H1 (cell line): ENCODE measurements around the gene KNCN. TPM values are rescaled to one million over a fixed set of nuclear protein-coding genes. Genes with fewer than 3 reads are reported as not detected.

ENCODE experiments used
- CTCF ChIA-PET: fragments of 300-600 bp; sonication (Branson Sonifier 250); formaldehyde crosslinking; loops from one replicate; lab custom pipeline; 2021; ENCODE audit not compliant: partially characterized antibody; lab: Charles Lee
- POLR2A ChIA-PET: fragments of 300-600 bp; sonication (Branson Sonifier 250); formaldehyde crosslinking; loops from one replicate; lab custom pipeline; 2021; ENCODE audit warnings: inconsistent platforms; ENCODE audit not compliant: partially characterized antibody; lab: Charles Lee
- DNase-seq, 2 experiments: peaks; one replicate each; pipeline versions ENCODE4 v3.0.0 to v3.0.0-alpha.2; 2010 to 2022; ENCODE audit warnings: low spot score in 2 of 2, low read depth in 1 of 2, mixed read lengths in 1 of 2
- FAIRE-seq: peaks from 2 replicates; lab custom pipeline; 2011; peaks lifted over from hg19 to GRCh38; lab: Jason Lieb, UNC
- H2AFZ ChIP-seq: 2 replicates; pipeline ENCODE4 v1.8.1; 2012; ENCODE audit warnings: low read length, inconsistent platforms
- H2AK5ac ChIP-seq: 2 replicates; pipeline ENCODE4 v1.6.1; 2013; ENCODE audit warnings: low read depth, low read length
- H2BK120ac ChIP-seq: replicated peaks from 2 replicates; pipeline ENCODE3; 2013; ENCODE audit warnings: low read depth, low read length, inconsistent platforms
- H2BK12ac ChIP-seq: 2 replicates; pipeline ENCODE4 v1.6.1; 2013; ENCODE audit warnings: low read depth, low read length
- H2BK15ac ChIP-seq: 2 replicates; pipeline ENCODE4 v1.6.1; 2013; ENCODE audit warnings: low read length
- H2BK20ac ChIP-seq: 2 replicates; pipeline ENCODE4 v1.6.1; 2013; ENCODE audit warnings: low read length
- H2BK5ac ChIP-seq: 2 replicates; pipeline ENCODE4 v1.6.1; 2013; ENCODE audit warnings: low read depth, low read length
- H3K14ac ChIP-seq: 2 replicates; pipeline ENCODE4 v1.6.1; 2013; ENCODE audit warnings: inconsistent platforms; ENCODE audit not compliant: insufficient read length
- H3K18ac ChIP-seq: 2 replicates; pipeline ENCODE4 v1.6.1; 2013; ENCODE audit warnings: low read length; ENCODE audit errors: extremely low read depth
- H3K23ac ChIP-seq: 2 replicates; pipeline ENCODE4 v1.6.1; 2013; ENCODE audit warnings: inconsistent platforms; ENCODE audit not compliant: insufficient read length
- H3K23me2 ChIP-seq: 2 replicates; pipeline ENCODE4 v1.6.1; 2013; ENCODE audit warnings: low read depth, low read length
- H3K27ac ChIP-seq: 2 replicates; pipeline ENCODE4 v1.6.1; 2011; ENCODE audit warnings: low read depth, low read length, inconsistent platforms
- H3K27me3 ChIP-seq, 4 experiments: replicated peaks in 1 of 4; 1 replicate in 1 of 4; 2 replicates in 3 of 4; pipeline versions ENCODE4 v1.6.1 to v1.8.1; 2011 to 2013; ENCODE audit warnings: low read length in 3 of 4, mild to moderate bottlenecking in 3 of 4, inconsistent platforms in 2 of 4, mixed read lengths in 2 of 4, moderate library complexity in 1 of 4; ENCODE audit not compliant: control insufficient read depth in 3 of 4, insufficient read depth in 3 of 4; ENCODE audit errors: extremely low read depth in 1 of 4
- H3K36me3 ChIP-seq, 4 experiments: 2 replicates each; pipeline versions ENCODE4 v1.6.1 to v1.8.1; 2011 to 2013; ENCODE audit warnings: mild to moderate bottlenecking in 4 of 4, low read length in 3 of 4, moderate library complexity in 2 of 4, control low read depth in 1 of 4, inconsistent platforms in 1 of 4; ENCODE audit not compliant: insufficient read depth in 4 of 4, control insufficient read depth in 2 of 4
- H3K4ac ChIP-seq: replicated peaks from 2 replicates; pipeline ENCODE3; 2013; ENCODE audit warnings: low read length, low read depth, mixed read lengths, inconsistent platforms; ENCODE audit not compliant: insufficient read length
- H3K4me1 ChIP-seq, 4 experiments: replicated peaks in 1 of 4; 1 replicate in 1 of 4; 2 replicates in 3 of 4; pipeline versions ENCODE4 v1.6.1 to v1.8.1; 2011 to 2013; ENCODE audit warnings: low read length in 3 of 4, inconsistent platforms in 2 of 4, mixed read lengths in 1 of 4; ENCODE audit not compliant: insufficient read depth in 4 of 4, control insufficient read depth in 3 of 4
- H3K4me2 ChIP-seq, 2 experiments: 2 replicates each; pipeline versions ENCODE4 v1.6.1 to v1.8.1; 2011 to 2013; ENCODE audit warnings: low read depth in 2 of 2, low read length in 2 of 2, control low read depth in 1 of 2, inconsistent platforms in 1 of 2, mild to moderate bottlenecking in 1 of 2; ENCODE audit not compliant: insufficient read depth in 1 of 2
- H3K4me3 ChIP-seq, 4 experiments: fragments of 200-600, 300-600 bp in 1 of 4; sonication (generic), shearing (Covaris generic), sonication (Bioruptor Twin) in 1 of 4; 2 replicates each; pipeline versions ENCODE4 v1.5.1 to v1.8.1; 2011 to 2016; ENCODE audit warnings: low read length in 4 of 4, low read depth in 3 of 4, control low read depth in 2 of 4, inconsistent platforms in 2 of 4, mild to moderate bottlenecking in 2 of 4, mixed read lengths in 1 of 4, moderate library complexity in 1 of 4; ENCODE audit not compliant: insufficient read depth in 2 of 4; ENCODE audit errors: extremely low read depth in 1 of 4
- H3K56ac ChIP-seq: replicated peaks from 2 replicates; pipeline ENCODE3; 2013; ENCODE audit warnings: low read depth, mild to moderate bottlenecking, mixed read lengths, low read length, inconsistent platforms; ENCODE audit not compliant: insufficient read length
- H3K79me1 ChIP-seq: 2 replicates; pipeline ENCODE4 v1.6.1; 2013; ENCODE audit warnings: low read depth, low read length, control low read depth
- H3K79me2 ChIP-seq, 2 experiments: 2 replicates each; pipeline versions ENCODE4 v1.6.1 to v1.8.1; 2012 to 2013; ENCODE audit warnings: low read length in 2 of 2, mild to moderate bottlenecking in 2 of 2, inconsistent platforms in 1 of 2; ENCODE audit not compliant: insufficient read depth in 2 of 2, control insufficient read depth in 1 of 2
- H3K9ac ChIP-seq, 4 experiments: replicated peaks in 1 of 4; 1 replicate in 1 of 4; 2 replicates in 3 of 4; pipeline versions ENCODE4 v1.6.1 to v1.8.1; 2011 to 2013; ENCODE audit warnings: low read depth in 3 of 4, low read length in 3 of 4, control low read depth in 2 of 4, mild to moderate bottlenecking in 2 of 4, moderate library complexity in 2 of 4, inconsistent platforms in 1 of 4; ENCODE audit errors: extremely low read depth in 1 of 4
- H3K9me3 ChIP-seq, 2 experiments: 2 replicates each; pipeline versions ENCODE4 v1.6.1 to v1.8.1; 2012 to 2013; ENCODE audit warnings: mild to moderate bottlenecking in 2 of 2, moderate library complexity in 2 of 2, control low read depth in 1 of 2, inconsistent platforms in 1 of 2, low read depth in 1 of 2, low read length in 1 of 2, mixed read lengths in 1 of 2; ENCODE audit not compliant: insufficient read depth in 2 of 2
- H4K20me1 ChIP-seq, 2 experiments: replicated peaks in 1 of 2; 2 replicates each; pipeline versions ENCODE3 to v1.8.1; 2011 to 2013; ENCODE audit warnings: inconsistent platforms in 2 of 2, low read length in 2 of 2, mild to moderate bottlenecking in 1 of 2; ENCODE audit not compliant: insufficient read depth in 2 of 2, control insufficient read depth in 1 of 2
- H4K5ac ChIP-seq: 2 replicates; pipeline ENCODE4 v1.6.1; 2013; ENCODE audit warnings: low read length, low read depth, mixed read lengths, inconsistent platforms; ENCODE audit not compliant: insufficient read length
- H4K8ac ChIP-seq: 2 replicates; pipeline ENCODE4 v1.8.0; 2013; ENCODE audit warnings: mild to moderate bottlenecking, moderate library complexity, low read length, inconsistent platforms; ENCODE audit not compliant: insufficient read depth; ENCODE audit errors: extremely low read depth
- H4K91ac ChIP-seq: replicated peaks from 2 replicates; pipeline ENCODE3; 2013; ENCODE audit warnings: low read length, mixed read lengths, inconsistent platforms; ENCODE audit not compliant: insufficient read length
- ATF2 ChIP-seq: IDR thresholded peaks from 2 replicates; pipeline ENCODE4 v1.6.1; 2012; ENCODE audit warnings: low read length, inconsistent platforms
- BCL11A ChIP-seq, 2 experiments: IDR thresholded peaks; one replicate each; pipeline ENCODE4 v1.6.1; 2011; ENCODE audit warnings: low read depth in 2 of 2, low read length in 2 of 2, mild to moderate bottlenecking in 2 of 2
- CBX8 ChIP-seq: fragments of 300-800, 300-1000 bp; sonication (generic); IDR thresholded peaks from 2 replicates; pipeline ENCODE4 v1.7.1; 2016; ENCODE audit warnings: low read depth, low read length, borderline replicate concordance
- CHD2 ChIP-seq: IDR thresholded peaks from 2 replicates; pipeline ENCODE4 v1.6.1; 2012; ENCODE audit warnings: low read length, improper control_type of control experiment
- CREB1 ChIP-seq: IDR thresholded peaks from 2 replicates; pipeline ENCODE4 v1.6.1; 2012; ENCODE audit warnings: inconsistent platforms
- EGR1 ChIP-seq: IDR thresholded peaks from 2 replicates; pipeline ENCODE4 v1.6.1; 2011; ENCODE audit warnings: low read depth, low read length, borderline replicate concordance
- MAX ChIP-seq: IDR thresholded peaks from 2 replicates; pipeline ENCODE4 v1.6.1; 2012; ENCODE audit warnings: inconsistent platforms
- POLR2A ChIP-seq, 2 experiments: IDR thresholded peaks; 1 replicate in 1 of 2; 2 replicates in 1 of 2; pipeline ENCODE4 v1.6.1; 2011; ENCODE audit warnings: low read depth in 2 of 2, low read length in 2 of 2, mild to moderate bottlenecking in 2 of 2; ENCODE audit errors: control extremely low read depth in 1 of 2
- SAP30 ChIP-seq: fragments of 300-600 bp; sonication (generic); IDR thresholded peaks from 2 replicates; pipeline ENCODE4 v1.7.1; 2012; ENCODE audit warnings: low read length, moderate library complexity, mild to moderate bottlenecking, inconsistent platforms; ENCODE audit not compliant: insufficient read depth, insufficient replicate concordance
- SIX5 ChIP-seq: IDR thresholded peaks from 2 replicates; pipeline ENCODE4 v1.6.1; 2011; ENCODE audit warnings: mild to moderate bottlenecking, low read depth, low read length
- SRF ChIP-seq: IDR thresholded peaks from 2 replicates; pipeline ENCODE4 v1.6.1; 2011; ENCODE audit warnings: mild to moderate bottlenecking, low read depth, low read length, moderate library complexity
- WGBS, 2 experiments: shearing (Covaris generic) in 1 of 2; methylation state at CpG; one replicate each; pipeline versions ENCODE4 v1.1.6 to v1.1.7; 2013 to 2015; ENCODE audit warnings: low lambda C conversion rate in 2 of 2, mixed read lengths in 2 of 2, inconsistent platforms in 1 of 2, low coverage in 1 of 2, missing lambda C conversion rate in 1 of 2; ENCODE audit not compliant: insufficient replicate concordance in 2 of 2, insufficient coverage in 1 of 2, insufficient read length in 1 of 2; ENCODE audit errors: extremely low coverage in 1 of 2, missing lambda C conversion rate in 1 of 2; 5-methylcytosine and 5-hydroxymethylcytosine counted together
- polyA plus RNA-seq, 7 experiments: library from polyadenylated mRNA; depleted of rRNA in 3 of 7; stranded (reverse) in 5 of 7; unstranded in 2 of 7; fragments of >200 nt in 5 of 7; fragments of 200-250 nt in 2 of 7; gene quantifications; 1 replicate in 5 of 7; 2 replicates in 1 of 7; 4 replicates in 1 of 7; pipeline versions ENCODE4 v1.2.1 to v1.2.3, GENCODE V29; 2011 to 2013; ENCODE audit warnings: missing spikeins in 2 of 7, mixed read lengths in 2 of 7
- total RNA-seq: library from RNA; stranded (reverse); fragmentation: NEBNext Ultra II Directional; extraction: Animal tissue kit (Norgen Biotek cat#: 25700); gene quantifications from 2 replicates; pipeline ENCODE4 v1.2.1, GENCODE V29; 2021

Gene KNCN
- total and polyA plus RNA-seq, 2 of the 8 experiments (the other 6 are each of a cell fraction or from before 2014, with no cell fraction given): not detected

- no peak overlapping the region for H2BK5ac ChIP-seq
- CTCF ChIA-PET: interaction anchor here (0.6 to 25.0 kb wide), 27 partner anchors 9 to 196 kb away, joined by 3 to 1068 read pairs (median 10); partner anchors contain the start of genes ATPAF1, DMBX1, KNCN and MKNK1
- no peak for TF ChIP-seq ATF2
- no peak for TF ChIP-seq SAP30
- TF ChIP-seq EGR1: no peak
- TF ChIP-seq CHD2: no peak
- no peak for TF ChIP-seq SRF
- TF ChIP-seq MAX: no peak
- no peak for TF ChIP-seq CREB1
- TF ChIP-seq SIX5: no peak
- no peak for TF ChIP-seq BCL11A (IDR thresholded peaks at IDR 0.05; ENCODE audit: low read depth in 2 of 2, low read length in 2 of 2)
- no peak for TF ChIP-seq CBX8
- TF ChIP-seq POLR2A (IDR thresholded peaks at IDR 0.05; ENCODE audit: control extremely low read depth in 1 of 2, low read depth in 2 of 2, low read length in 2 of 2): no peak
These were observed 22.3 kb downstream of the KNCN start for GRCh38 chr1:46529031-46529630.

More at GRCh38 chr1:46529031-46529630, 22.3 kb downstream of the KNCN start:
- no peak overlapping the region for H4K5ac ChIP-seq
- no peak overlapping the region for H4K8ac ChIP-seq
- no peaks in the 10 kb centered on the region for H3K79me1 ChIP-seq
- POLR2A ChIA-PET: interaction anchor here (1.3 to 1.8 kb wide), 3 partner anchors 36 to 85 kb away, joined by 4 to 7 read pairs (median 6); no protein-coding TSS in a partner anchor
- no peak overlapping the region for H2BK120ac ChIP-seq
- FAIRE-seq (no peak), DNase-seq (no peak)
- H3K27ac ChIP-seq: no peak overlapping the region
- no peak overlapping the region for H2AK5ac ChIP-seq
- no peak overlapping the region for H2BK20ac ChIP-seq
- H3K9ac ChIP-seq: no peak overlapping the region
- WGBS, 2 experiments: 77% methylated on average over 4 of the region's 4 CpGs; no CpG with 5 or more reads in 1 of the 2 experiments
- peaks cover 7% of the 10 kb centered on the region; the same call in 1 of the 2 replicates for H3K23me2 ChIP-seq
- no peak overlapping the region for H3K14ac ChIP-seq
- no peak overlapping the region for H3K56ac ChIP-seq
- H3K4ac ChIP-seq: no peak overlapping the region
- H2BK12ac ChIP-seq: no peak overlapping the region
- no peak overlapping the region for H3K4me3 ChIP-seq
- peaks cover 35 to 93% (median 77%) of the 10 kb centered on the region in 4 experiments for H3K27me3 ChIP-seq
- H3K79me2 ChIP-seq: no peaks in the 10 kb centered on the region
- no peaks in the 10 kb centered on the region for H3K9me3 ChIP-seq
- no peak overlapping the region for H3K23ac ChIP-seq
- no peak overlapping the region for H3K4me2 ChIP-seq
- no peak overlapping the region for H2AFZ ChIP-seq
- H3K4me1 ChIP-seq: peaks cover 8 to 27% (median 18%) of the 10 kb centered on the region in 4 experiments
- H4K91ac ChIP-seq: no peak overlapping the region
- H3K36me3 ChIP-seq: no peaks in the 10 kb centered on the region
- H2BK15ac ChIP-seq: no peak overlapping the region
- H3K18ac ChIP-seq: no peak overlapping the region
- H4K20me1 ChIP-seq: peaks cover 2 to 3% of the 10 kb centered on the region in 2 experiments
